Hepatocyte (in vitro differentiated cells): ENCODE results near the gene RABGAP1L. TPM values are rescaled to one million over a fixed set of nuclear protein-coding genes. Genes with fewer than 3 reads are reported as not detected.

Source experiments
- DNase-seq: peaks from one replicate; pipeline ENCODE4 v3.0.0-alpha.2; 2016; ENCODE audit warnings: low spot score
- H2AFZ ChIP-seq: fragments of 200-600 bp; sonication (generic); 2 replicates; pipeline ENCODE4 v1.6.0; 2016; ENCODE audit warnings: antibody characterized with exemption, mild to moderate bottlenecking
- H3K27ac ChIP-seq: fragments of 200-600 bp; sonication (generic); 2 replicates; pipeline ENCODE4 v1.5.1; 2016; ENCODE audit warnings: mild to moderate bottlenecking
- H3K27me3 ChIP-seq: fragments of 200-600 bp; sonication (generic); 2 replicates; pipeline ENCODE4 v1.6.1; 2016
- H3K36me3 ChIP-seq: fragments of 200-600 bp; sonication (generic); replicated peaks from 2 replicates; pipeline ENCODE4 v1.5.1; 2016; ENCODE audit warnings: low read depth; ENCODE audit not compliant: insufficient read depth
- H3K4me1 ChIP-seq: fragments of 200-600 bp; sonication (generic); 2 replicates; pipeline ENCODE4 v1.5.1; 2016; ENCODE audit warnings: mild to moderate bottlenecking, moderate library complexity; ENCODE audit not compliant: insufficient read depth
- H3K4me2 ChIP-seq: fragments of 200-600 bp; sonication (generic); 2 replicates; pipeline ENCODE4 v1.6.0; 2016
- H3K4me3 ChIP-seq: fragments of 200-600 bp; sonication (generic); 2 replicates; pipeline ENCODE4 v1.5.1; 2016; ENCODE audit warnings: mild to moderate bottlenecking
- H3K79me2 ChIP-seq: fragments of 200-600 bp; sonication (generic); 2 replicates; pipeline ENCODE4 v1.6.0; 2017; ENCODE audit warnings: mild to moderate bottlenecking
- H3K9me2 ChIP-seq: fragments of 200-600 bp; sonication (generic); replicated peaks from 2 replicates; pipeline ENCODE4 v1.6.0; 2017; ENCODE audit warnings: mild to moderate bottlenecking; ENCODE audit not compliant: insufficient read depth
- H3K9me3 ChIP-seq: fragments of 200-600 bp; sonication (generic); 2 replicates; pipeline ENCODE4 v1.5.1; 2016; ENCODE audit warnings: low read depth, mild to moderate bottlenecking
- H4K20me1 ChIP-seq: fragments of 200-600 bp; sonication (generic); 2 replicates; pipeline ENCODE4 v1.6.0; 2016; ENCODE audit warnings: mild to moderate bottlenecking; ENCODE audit not compliant: insufficient read depth, poor library complexity, severe bottlenecking
- EZH2 ChIP-seq: fragments of 200-600 bp; sonication (generic); IDR thresholded peaks from 2 replicates; pipeline ENCODE4 v1.6.1; 2016; ENCODE audit warnings: antibody characterized with exemption, mild to moderate bottlenecking, borderline replicate concordance
- EZH2phosphoT487 ChIP-seq: fragments of 200-600 bp; sonication (generic); IDR thresholded peaks from one replicate; pipeline ENCODE4 v1.6.1; 2018; ENCODE audit warnings: antibody characterized with exemption, mild to moderate bottlenecking, low read depth, moderate library complexity; ENCODE audit not compliant: unreplicated experiment, severe bottlenecking
- WGBS: methylation state at CpG from one replicate; pipeline ENCODE4 v1.1.6; 2016; ENCODE audit warnings: low lambda C conversion rate; ENCODE audit errors: missing lambda C conversion rate; 5-methylcytosine and 5-hydroxymethylcytosine counted together
- polyA plus RNA-seq: library from polyadenylated mRNA; unstranded; fragments of >200 nt; fragmentation: Nextera tagmentation; extraction: Ambion mirVana; gene quantifications from 2 replicates; pipeline ENCODE4 v1.2.1, GENCODE V29; 2016
- total RNA-seq: library from RNA; depleted of rRNA; stranded (reverse); fragments of >200 nt; gene quantifications from 2 replicates; pipeline ENCODE4 v1.2.3, GENCODE V29; 2014
- TF ChIP-seq, protein P1 (sequence below): fragments of 200-600 bp; sonication (generic); IDR thresholded peaks from 2 replicates; pipeline ENCODE4 v1.5.1; 2016; ENCODE audit warnings: antibody characterized with exemption, mild to moderate bottlenecking; ENCODE audit not compliant: poor library complexity

Gene RABGAP1L
- total and polyA plus RNA-seq, 2 experiments from 2014 or later, result 15.0 to 41.8 TPM

DNA sequence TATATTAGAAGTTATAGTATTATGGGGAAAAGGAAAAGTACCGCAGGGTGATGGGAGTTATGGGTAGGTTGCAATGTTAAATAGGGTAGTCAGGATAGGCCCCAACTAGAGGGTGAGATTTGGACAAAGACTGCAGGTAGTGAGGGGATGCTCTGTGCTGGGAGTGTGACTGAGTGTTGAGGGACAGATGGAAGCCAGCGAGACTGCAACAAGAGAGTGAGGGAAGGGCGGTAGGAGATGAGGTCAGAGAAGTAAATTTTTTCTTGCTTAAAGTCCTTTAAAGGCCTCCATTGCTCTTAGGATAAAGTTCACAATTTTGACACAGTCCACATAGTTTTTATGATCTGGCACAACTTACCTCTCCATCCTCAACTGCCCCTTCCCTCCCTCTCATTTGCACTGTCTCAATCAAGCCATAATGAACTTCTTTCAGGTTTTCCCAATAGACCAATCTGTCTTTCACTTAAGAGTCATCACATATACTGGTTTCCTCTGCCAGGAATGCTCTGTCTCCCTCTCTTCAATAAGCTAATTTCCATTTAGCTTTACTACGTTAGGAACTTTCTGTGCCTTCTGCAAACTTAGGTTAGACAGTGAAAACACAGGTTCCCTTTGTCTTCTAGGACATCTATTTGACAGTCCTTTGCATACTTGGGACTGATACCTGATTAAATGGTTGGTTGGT is 602.7 kb downstream of the RABGAP1L start:
- Histone ChIP-seq H3K27me3 (no peaks in the 10 kb centered on the region), H3K4me2 (no peak overlapping the region), H3K79me2 (no peaks in the 10 kb centered on the region), H3K9me2 (no peaks in the 10 kb centered on the region), H3K4me3 (no peak overlapping the region), H3K27ac (no peak overlapping the region), H3K36me3 (no peaks in the 10 kb centered on the region), H2AFZ (no peak overlapping the region), H3K4me1 (peaks cover 9% of the 10 kb centered on the region), H3K9me3 (no peaks in the 10 kb centered on the region), H4K20me1 (no peaks in the 10 kb centered on the region)
- DNase-seq, result no peak
- 96% methylated on average over 4 of the region's 4 CpGs for WGBS
- TF ChIP-seq EZH2 (no peak), EZH2phosphoT487 (no peak)
- TF ChIP-seq, protein P1, sequence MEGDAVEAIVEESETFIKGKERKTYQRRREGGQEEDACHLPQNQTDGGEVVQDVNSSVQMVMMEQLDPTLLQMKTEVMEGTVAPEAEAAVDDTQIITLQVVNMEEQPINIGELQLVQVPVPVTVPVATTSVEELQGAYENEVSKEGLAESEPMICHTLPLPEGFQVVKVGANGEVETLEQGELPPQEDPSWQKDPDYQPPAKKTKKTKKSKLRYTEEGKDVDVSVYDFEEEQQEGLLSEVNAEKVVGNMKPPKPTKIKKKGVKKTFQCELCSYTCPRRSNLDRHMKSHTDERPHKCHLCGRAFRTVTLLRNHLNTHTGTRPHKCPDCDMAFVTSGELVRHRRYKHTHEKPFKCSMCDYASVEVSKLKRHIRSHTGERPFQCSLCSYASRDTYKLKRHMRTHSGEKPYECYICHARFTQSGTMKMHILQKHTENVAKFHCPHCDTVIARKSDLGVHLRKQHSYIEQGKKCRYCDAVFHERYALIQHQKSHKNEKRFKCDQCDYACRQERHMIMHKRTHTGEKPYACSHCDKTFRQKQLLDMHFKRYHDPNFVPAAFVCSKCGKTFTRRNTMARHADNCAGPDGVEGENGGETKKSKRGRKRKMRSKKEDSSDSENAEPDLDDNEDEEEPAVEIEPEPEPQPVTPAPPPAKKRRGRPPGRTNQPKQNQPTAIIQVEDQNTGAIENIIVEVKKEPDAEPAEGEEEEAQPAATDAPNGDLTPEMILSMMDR, result no peak

DNA sequence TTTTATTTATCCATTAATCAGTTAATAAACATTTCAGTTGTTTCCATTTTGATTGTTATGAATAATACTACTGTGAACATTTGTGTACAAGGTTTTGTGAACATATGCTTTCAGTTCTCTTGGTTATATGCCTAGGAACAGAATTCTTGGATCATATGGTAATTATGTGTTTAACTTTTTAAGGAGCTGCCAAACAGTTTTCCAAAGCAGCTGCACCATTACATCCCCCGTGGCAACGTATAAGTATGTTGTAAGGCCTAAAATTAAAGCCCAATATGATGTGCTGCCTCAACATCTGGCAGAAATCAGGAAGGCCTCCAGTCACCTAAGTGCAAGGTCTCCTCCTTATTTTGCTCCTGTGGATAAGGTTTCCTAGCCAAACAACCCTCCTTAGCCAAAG is 604.9 kb downstream of the RABGAP1L start:
- DNase-seq, result no peak
- Histone ChIP-seq H3K9me3 (no peaks in the 10 kb centered on the region), H2AFZ (no peak overlapping the region), H3K79me2 (no peaks in the 10 kb centered on the region), H3K4me2 (no peak overlapping the region), H3K4me1 (peaks cover 9% of the 10 kb centered on the region), H4K20me1 (no peaks in the 10 kb centered on the region), H3K27ac (no peak overlapping the region), H3K9me2 (no peaks in the 10 kb centered on the region), H3K36me3 (no peaks in the 10 kb centered on the region), H3K4me3 (no peak overlapping the region), H3K27me3 (no peaks in the 10 kb centered on the region)
- 55% methylated on average over 2 of the region's 2 CpGs for WGBS
- TF ChIP-seq, protein P1, result no peak
- TF ChIP-seq EZH2, result no peak

DNA sequence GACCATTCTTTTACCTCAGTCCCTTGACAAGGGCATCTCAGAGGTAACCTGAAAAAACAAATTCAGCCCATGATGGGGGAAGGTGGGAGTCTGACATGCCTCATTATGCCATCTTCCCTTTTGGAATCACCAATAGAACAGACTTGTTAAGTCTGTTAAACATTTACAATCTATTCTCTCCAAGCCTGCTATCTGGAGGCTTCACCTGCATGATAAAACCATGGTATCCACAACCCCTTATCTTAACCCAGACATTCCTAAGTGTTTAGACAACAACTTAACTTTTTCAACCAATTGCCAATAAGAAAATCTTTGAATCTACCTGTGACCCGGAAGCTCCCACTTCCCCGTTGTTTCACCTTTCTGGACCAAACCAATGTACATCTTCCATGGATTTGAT is 607.4 kb downstream of the RABGAP1L start:
- Histone ChIP-seq H3K4me1 (peaks cover 9% of the 10 kb centered on the region), H2AFZ (no peak overlapping the region), H3K9me2 (no peaks in the 10 kb centered on the region), H3K9me3 (no peaks in the 10 kb centered on the region), H3K27ac (peak overlapping the region; percentile 48), H3K27me3 (no peaks in the 10 kb centered on the region), H4K20me1 (no peaks in the 10 kb centered on the region), H3K4me3 (no peak overlapping the region), H3K79me2 (no peaks in the 10 kb centered on the region), H3K36me3 (no peaks in the 10 kb centered on the region), H3K4me2 (peak overlapping the region; percentile 56)
- DNase-seq, result peak; percentile 18
- WGBS, result 59% methylated on average over 2 of the region's 2 CpGs
- no peak for TF ChIP-seq EZH2
- TF ChIP-seq, protein P1, result no peak
